ENCODE results near the gene ECM1. TPM values are rescaled to one million over a fixed set of nuclear protein-coding genes. Genes with fewer than 3 reads are reported as not detected.

The ECM1 gene
- total RNA-seq, 6 experiments from 2014 or later: 8.8 to 26.7 (median 14.9) TPM

DNA sequence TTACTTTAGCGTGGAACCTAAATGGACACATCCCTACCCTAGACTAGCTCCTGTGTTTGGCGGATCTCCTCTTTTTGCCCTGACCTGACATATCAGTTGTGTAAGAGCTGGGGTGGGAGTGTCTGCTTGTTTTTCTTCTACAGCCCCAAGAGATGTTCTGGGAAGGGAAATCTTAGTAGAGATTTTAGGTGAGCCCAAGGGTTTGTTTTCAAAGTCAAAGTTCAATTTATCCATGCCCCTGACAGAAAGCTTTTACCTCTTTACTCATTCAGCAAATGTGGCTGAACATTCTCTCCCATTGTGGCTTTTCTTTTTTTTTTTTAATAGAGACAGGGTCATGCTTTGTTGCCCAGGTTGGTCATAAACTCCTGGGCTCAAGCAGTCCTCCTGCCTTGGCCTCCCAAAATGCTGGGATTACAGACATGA lies 28.0 kb upstream of the ECM1 start:
- Histone ChIP-seq H3K9me3 (no peaks in the 10 kb centered on the region), H3K36me3 (no peaks in the 10 kb centered on the region), H3K27me3 (no peaks in the 10 kb centered on the region), H3K4me1 (peaks cover 0 to 62% (median 15%) of the 10 kb centered on the region in 4 donors), H3K27ac (peak overlapping the region in 2 of 3 donors; percentile 6 to 69), H3K4me3 (no peak overlapping the region)
- TF ChIP-seq, protein P1, sequence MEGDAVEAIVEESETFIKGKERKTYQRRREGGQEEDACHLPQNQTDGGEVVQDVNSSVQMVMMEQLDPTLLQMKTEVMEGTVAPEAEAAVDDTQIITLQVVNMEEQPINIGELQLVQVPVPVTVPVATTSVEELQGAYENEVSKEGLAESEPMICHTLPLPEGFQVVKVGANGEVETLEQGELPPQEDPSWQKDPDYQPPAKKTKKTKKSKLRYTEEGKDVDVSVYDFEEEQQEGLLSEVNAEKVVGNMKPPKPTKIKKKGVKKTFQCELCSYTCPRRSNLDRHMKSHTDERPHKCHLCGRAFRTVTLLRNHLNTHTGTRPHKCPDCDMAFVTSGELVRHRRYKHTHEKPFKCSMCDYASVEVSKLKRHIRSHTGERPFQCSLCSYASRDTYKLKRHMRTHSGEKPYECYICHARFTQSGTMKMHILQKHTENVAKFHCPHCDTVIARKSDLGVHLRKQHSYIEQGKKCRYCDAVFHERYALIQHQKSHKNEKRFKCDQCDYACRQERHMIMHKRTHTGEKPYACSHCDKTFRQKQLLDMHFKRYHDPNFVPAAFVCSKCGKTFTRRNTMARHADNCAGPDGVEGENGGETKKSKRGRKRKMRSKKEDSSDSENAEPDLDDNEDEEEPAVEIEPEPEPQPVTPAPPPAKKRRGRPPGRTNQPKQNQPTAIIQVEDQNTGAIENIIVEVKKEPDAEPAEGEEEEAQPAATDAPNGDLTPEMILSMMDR (IDR thresholded peaks at IDR 0.05): no peak
- no peak for TF ChIP-seq POLR2A (IDR thresholded peaks at IDR 0.05)
- 35% methylated on average over 2 of the region's 2 CpGs for WGBS (ENCODE audit: insufficient coverage, low coverage, low lambda C conversion rate, missing lambda C conversion rate)
- DNase-seq: peak in 1 of 3 donors; percentile 70
- ATAC-seq: peak; percentile 85 to 89 (median 87)
- intact Hi-C loops (cut with DNase I): no loop called here

DNA sequence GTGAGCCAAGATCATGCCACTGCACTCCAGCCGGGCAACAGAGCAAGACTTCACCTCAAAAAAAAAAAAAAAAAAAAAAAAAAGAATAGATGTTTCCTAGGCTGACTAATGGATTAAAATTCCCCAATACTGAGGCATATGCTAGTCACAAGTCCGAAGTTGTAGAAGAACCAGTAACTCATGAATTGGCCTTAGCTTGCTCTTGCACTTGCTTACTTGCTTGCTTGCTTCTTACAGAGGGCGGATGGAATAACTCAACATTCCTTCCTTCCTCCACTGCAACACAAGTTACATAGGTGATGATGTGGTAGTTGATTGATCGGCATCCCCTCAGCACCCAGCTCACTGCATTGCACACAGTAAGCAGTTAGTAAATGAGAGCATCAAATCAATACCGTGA lies 23.5 kb upstream of the ECM1 start:
- H3K4me1 ChIP-seq: peaks cover 0 to 25% (median 4%) of the 10 kb centered on the region in 4 donors
- H3K36me3 ChIP-seq: peaks cover 0 to 8% (median 0%) of the 10 kb centered on the region in 4 donors
- no peak for DNase-seq
- TF ChIP-seq, protein P1 (IDR thresholded peaks at IDR 0.05): no peak
- intact Hi-C loops (cut with DNase I): no loop called here
- H3K4me3 ChIP-seq: no peak overlapping the region
- ATAC-seq: no peak
- H3K27ac ChIP-seq: no peak overlapping the region
- no peaks in the 10 kb centered on the region for H3K27me3 ChIP-seq
- 84% methylated on average over 3 of the region's 5 CpGs for WGBS (ENCODE audit: insufficient coverage, low coverage, low lambda C conversion rate, missing lambda C conversion rate)
- H3K9me3 ChIP-seq: no peaks in the 10 kb centered on the region

DNA sequence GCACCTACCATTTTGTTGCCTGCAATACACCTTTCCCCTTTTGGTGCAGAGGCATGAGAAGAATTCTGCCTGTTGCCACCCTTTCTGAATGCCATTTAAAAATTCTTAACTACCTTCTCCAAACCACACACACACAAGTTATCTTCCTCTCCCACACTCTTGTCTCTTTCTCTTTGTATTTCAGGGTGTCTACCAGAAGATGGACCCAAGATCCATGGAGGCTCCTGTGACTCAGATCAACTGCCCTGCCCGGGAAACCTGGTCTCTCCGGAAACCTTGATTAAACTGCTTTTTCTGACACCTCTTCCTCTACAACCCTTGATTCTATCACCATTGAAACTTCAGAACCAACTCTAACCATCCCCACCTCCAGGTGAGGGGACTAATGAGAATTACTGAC lies 23.0 kb upstream of the ECM1 start:
- TF ChIP-seq, protein P1 (IDR thresholded peaks at IDR 0.05): peak in 1 of 4 donors; percentile 5
- TF ChIP-seq POLR2A (IDR thresholded peaks at IDR 0.05): no peak
- 18% methylated on average over 2 of the region's 2 CpGs for WGBS (ENCODE audit: insufficient coverage, low coverage, low lambda C conversion rate, missing lambda C conversion rate)
- H3K27ac ChIP-seq: no peak overlapping the region
- no peak overlapping the region for H3K4me3 ChIP-seq
- no peaks in the 10 kb centered on the region for H3K9me3 ChIP-seq
- intact Hi-C loops (cut with DNase I): no loop called here
- peaks cover 0 to 21% (median 4%) of the 10 kb centered on the region in 4 donors for H3K4me1 ChIP-seq
- ATAC-seq (no peak), DNase-seq (peak in 1 of 3 donors; percentile 14)
- no peaks in the 10 kb centered on the region for H3K27me3 ChIP-seq
- H3K36me3 ChIP-seq: peaks cover 0 to 12% (median 0%) of the 10 kb centered on the region in 4 donors

DNA sequence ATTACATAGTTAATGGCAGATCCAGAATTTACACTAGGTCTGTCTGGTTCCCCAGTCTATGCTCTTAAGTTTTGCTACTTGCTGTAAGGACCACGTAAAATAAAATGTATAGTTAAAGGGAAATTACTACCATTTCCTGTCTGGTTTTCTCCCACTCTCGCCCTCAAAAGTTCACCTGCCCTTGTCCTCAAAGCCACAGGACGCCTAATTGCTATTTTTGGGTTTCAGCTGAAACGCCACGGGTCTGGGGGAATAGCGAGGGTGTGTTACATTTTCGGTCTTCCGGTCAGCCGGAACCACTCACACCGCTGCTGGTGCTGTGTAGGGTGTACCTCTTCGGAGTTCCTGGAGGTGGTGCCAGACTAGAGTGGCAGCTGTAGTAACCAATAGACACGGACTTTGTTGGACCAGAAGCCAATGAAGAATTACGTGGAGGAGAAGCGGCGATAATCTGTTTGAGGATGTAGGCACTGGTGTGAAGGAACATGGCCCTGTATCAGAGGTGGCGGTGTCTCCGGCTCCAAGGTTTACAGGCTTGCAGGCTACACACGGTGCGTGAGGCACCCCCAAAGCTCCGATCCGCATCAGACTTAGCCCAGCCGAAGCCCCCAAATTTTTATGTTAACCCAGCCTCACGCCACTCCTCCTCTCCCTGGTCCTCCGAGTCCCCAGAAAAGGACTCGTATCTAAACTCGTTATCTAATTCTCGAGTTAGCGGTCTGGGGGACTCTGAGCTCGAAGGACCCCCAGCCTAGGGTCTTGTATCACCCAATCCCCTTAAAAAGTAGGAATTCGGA lies 20.7 kb upstream of the ECM1 start, which contains the start of gene TARS2:
TSS of gene TARS2 (plus strand) at position 454 of the 797 bp plus-strand sequence. CDS start at position 486, 32 bp downstream.
- peak; percentile 85 to 96 (median 90) for DNase-seq
- TF ChIP-seq, protein P1 (IDR thresholded peaks at IDR 0.05): peak; percentile 21 to 50 (median 42)
- peak; percentile 66 for TF ChIP-seq POLR2A (IDR thresholded peaks at IDR 0.05)
- Histone ChIP-seq H3K4me1 (peaks cover 0 to 8% (median 0%) of the 10 kb centered on the region in 4 donors), H3K27me3 (no peaks in the 10 kb centered on the region), H3K4me3 (peak within 1 kb of the TSS; percentile 65 to 71 (median 69)), H3K27ac (peak within 1 kb of the TSS; percentile 73 to 79 (median 79)), H3K36me3 (peaks cover 0 to 30% (median 5%) of the 10 kb centered on the region in 4 donors), H3K9me3 (no peaks in the 10 kb centered on the region)
- intact Hi-C loops (cut with DNase I): no loop called here
- under 1% methylated on average over 25 of the region's 30 CpGs for WGBS (ENCODE audit: insufficient coverage, low coverage, low lambda C conversion rate, missing lambda C conversion rate)
- ATAC-seq: peak; percentile 100

All from right lobe of liver (tissue), 6 donors.